ENCODE measurements around the gene ST7.

DNA sequence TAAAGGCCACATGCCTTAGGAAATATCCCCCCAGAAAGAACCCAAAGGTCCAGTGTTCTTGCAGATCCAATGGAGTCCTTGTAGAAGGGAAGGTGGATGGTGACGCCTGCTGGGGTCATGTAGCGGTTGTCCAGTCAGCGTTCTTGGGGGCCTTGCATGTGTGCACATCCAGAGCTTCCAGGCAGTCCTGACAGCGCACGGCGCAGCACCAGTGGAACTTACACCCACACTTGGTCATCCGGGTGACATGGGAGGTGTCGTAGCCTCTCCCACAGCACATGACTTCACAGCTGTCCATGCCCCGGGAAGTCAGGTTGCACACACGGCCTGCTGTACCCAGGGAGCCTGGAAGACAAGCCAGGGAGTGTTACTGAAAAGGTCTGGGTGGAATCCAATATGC is 324.7 kb downstream of the ST7 start:
- TF ChIP-seq, protein P1, sequence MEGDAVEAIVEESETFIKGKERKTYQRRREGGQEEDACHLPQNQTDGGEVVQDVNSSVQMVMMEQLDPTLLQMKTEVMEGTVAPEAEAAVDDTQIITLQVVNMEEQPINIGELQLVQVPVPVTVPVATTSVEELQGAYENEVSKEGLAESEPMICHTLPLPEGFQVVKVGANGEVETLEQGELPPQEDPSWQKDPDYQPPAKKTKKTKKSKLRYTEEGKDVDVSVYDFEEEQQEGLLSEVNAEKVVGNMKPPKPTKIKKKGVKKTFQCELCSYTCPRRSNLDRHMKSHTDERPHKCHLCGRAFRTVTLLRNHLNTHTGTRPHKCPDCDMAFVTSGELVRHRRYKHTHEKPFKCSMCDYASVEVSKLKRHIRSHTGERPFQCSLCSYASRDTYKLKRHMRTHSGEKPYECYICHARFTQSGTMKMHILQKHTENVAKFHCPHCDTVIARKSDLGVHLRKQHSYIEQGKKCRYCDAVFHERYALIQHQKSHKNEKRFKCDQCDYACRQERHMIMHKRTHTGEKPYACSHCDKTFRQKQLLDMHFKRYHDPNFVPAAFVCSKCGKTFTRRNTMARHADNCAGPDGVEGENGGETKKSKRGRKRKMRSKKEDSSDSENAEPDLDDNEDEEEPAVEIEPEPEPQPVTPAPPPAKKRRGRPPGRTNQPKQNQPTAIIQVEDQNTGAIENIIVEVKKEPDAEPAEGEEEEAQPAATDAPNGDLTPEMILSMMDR (IDR thresholded peaks at IDR 0.05) = no peak
- TF ChIP-seq POLR2A (IDR thresholded peaks at IDR 0.05) (no peak), EP300 (IDR thresholded peaks at IDR 0.05) (no peak)

Data from tibial nerve (tissue), 4 donors.